Sciatic nerve (tissue), 2 donors: Measurements from ENCODE around the gene MSI2. TPM values are rescaled to one million over a fixed set of nuclear protein-coding genes. Genes with fewer than 3 reads are reported as not detected.

Experiments
- ATAC-seq: fragments of 200-7000 bp; cut with Tn5 transposase; one replicate; pipeline ENCODE4 v1.9.1; 2020; ENCODE audit warnings: mild to moderate bottlenecking, moderate library complexity
- DNase-seq: peaks from one replicate; pipeline ENCODE4 v3.0.0-alpha.2; 2020; ENCODE audit warnings: low spot score
- intact Hi-C: fragments of 100-400 bp; cut with DNase I; formaldehyde crosslinking; loops from one replicate; pipeline ENCODE4 v1.14.2; 2022
- total RNA-seq: library from RNA; stranded (reverse); fragmentation: NEBNext Ultra II Directional; extraction: Animal tissue kit (Norgen Biotek cat#: 25700); gene quantifications from one replicate; pipeline ENCODE4 v1.2.1, GENCODE V29; 2021
- donor health status: DM: no; HTN: no; CAD: no.
- donor health status: DM: no; HTN: no; CAD: no.

The MSI2 gene
- total RNA-seq, 1 donor from 2014 or later, result 25.2 TPM

GRCh38 chr17:57434361-57434760 is 178.0 kb downstream of the MSI2 start:
- intact Hi-C loops, result no loop called here
- DNase-seq (no peak), ATAC-seq (no peak)

GRCh38 chr17:57436565-57436964 is 180.2 kb downstream of the MSI2 start:
- intact Hi-C loops, result no loop called here
- no peak for DNase-seq
- no peak for ATAC-seq

- DNase-seq, result no peak
- intact Hi-C loops, result no loop called here
- ATAC-seq, result no peak
Observed at GRCh38 chr17:57438066-57438731, 181.9 kb downstream of the MSI2 start.

GRCh38 chr17:57439651-57440050 is 183.3 kb downstream of the MSI2 start:
- no peak for DNase-seq
- no peak for ATAC-seq
- intact Hi-C loops, result no loop called here

GRCh38 chr17:57440522-57441269 is 184.4 kb downstream of the MSI2 start:
- DNase-seq, result peak; percentile 72
- intact Hi-C loops, result no loop called here

GRCh38 chr17:57441270-57441600 is 184.9 kb downstream of the MSI2 start:
- intact Hi-C loops, result no loop called here
- DNase-seq, result no peak
- no peak for ATAC-seq

More at GRCh38 chr17:57440522-57441269, 184.4 kb downstream of the MSI2 start:
- ATAC-seq, result peak; percentile 83

- no peak for ATAC-seq
- no peak for DNase-seq
- intact Hi-C loops, result no loop called here
Observed at GRCh38 chr17:57442401-57442823, 186.1 kb downstream of the MSI2 start.

GRCh38 chr17:57442914-57443571 is 186.7 kb downstream of the MSI2 start:
- no peak for DNase-seq
- ATAC-seq, result no peak
- intact Hi-C loops, result no loop called here

- DNase-seq (no peak), ATAC-seq (no peak)
- intact Hi-C loops, result no loop called here
Observed at GRCh38 chr17:57443781-57444180, 187.5 kb downstream of the MSI2 start.

- no peak for ATAC-seq
- intact Hi-C loops, result no loop called here
- no peak for DNase-seq
Observed at GRCh38 chr17:57444682-57445450, 188.5 kb downstream of the MSI2 start.

GRCh38 chr17:57445772-57446472 is 189.6 kb downstream of the MSI2 start:
- ATAC-seq (no peak), DNase-seq (no peak)
- intact Hi-C loops, result no loop called here

- DNase-seq (no peak), ATAC-seq (no peak)
- intact Hi-C loops, result no loop called here
Observed at GRCh38 chr17:57447357-57447989, 191.2 kb downstream of the MSI2 start.

- intact Hi-C loops, result no loop called here
- DNase-seq (no peak), ATAC-seq (no peak)
Observed at GRCh38 chr17:57447990-57448758, 191.9 kb downstream of the MSI2 start.

- intact Hi-C loops, result no loop called here
- ATAC-seq (no peak), DNase-seq (no peak)
Observed at GRCh38 chr17:57448759-57449283, 192.5 kb downstream of the MSI2 start.

GRCh38 chr17:57451191-57451590 is 194.9 kb downstream of the MSI2 start:
- intact Hi-C loops, result no loop called here
- DNase-seq (no peak), ATAC-seq (no peak)

GRCh38 chr17:57451643-57452042 is 195.3 kb downstream of the MSI2 start:
- ATAC-seq, result no peak
- DNase-seq, result no peak
- intact Hi-C loops, result no loop called here

GRCh38 chr17:57453841-57454425 is 197.6 kb downstream of the MSI2 start:
- intact Hi-C loops, result no loop called here
- no peak for ATAC-seq

More at GRCh38 chr17:57453841-57454425, 197.6 kb downstream of the MSI2 start:
- no peak for DNase-seq
